LNCaP clone FGC (cell line): ENCODE results near the gene JPH3.

Experiments used
- DNase-seq: peaks from one replicate; pipeline ENCODE4 v3.0.0-alpha.2; 2011; ENCODE audit warnings: low read depth
- H3K4me3 ChIP-seq: 2 replicates; pipeline ENCODE4 v1.5.1; 2011; ENCODE audit warnings: mild to moderate bottlenecking, low read depth, low read length, control low read depth
- CTCF ChIP-seq: IDR thresholded peaks from 2 replicates; pipeline ENCODE4 v1.5.1; 2012; ENCODE audit warnings: mild to moderate bottlenecking; ENCODE audit not compliant: control insufficient read depth, insufficient read depth; ENCODE audit errors: extremely low read depth

JPH3 gene

GRCh38 chr16:87741700-87742415 lies 139.6 kb downstream of the JPH3 start:
- no peak for TF ChIP-seq CTCF
- DNase-seq = no peak
- no peak overlapping the region for H3K4me3 ChIP-seq

- DNase-seq = no peak
- no peak for TF ChIP-seq CTCF
- no peak overlapping the region for H3K4me3 ChIP-seq
These were observed 140.6 kb downstream of the JPH3 start for GRCh38 chr16:87742781-87743490.

- no peak for DNase-seq
These were observed 142.6 kb downstream of the JPH3 start for GRCh38 chr16:87744750-87745514.

GRCh38 chr16:87746178-87746577 lies 143.9 kb downstream of the JPH3 start:
- no peak for TF ChIP-seq CTCF
- DNase-seq = no peak
- H3K4me3 ChIP-seq = no peak overlapping the region

More at GRCh38 chr16:87744750-87745514, 142.6 kb downstream of the JPH3 start:
- no peak for TF ChIP-seq CTCF
- H3K4me3 ChIP-seq = no peak overlapping the region
